Astrocyte of the cerebellum (primary cell): ENCODE data around the gene AGPS.
"Not testable (repeated sequence)": the region's sequence is repeated elsewhere in the genome, so short reads cannot be mapped to it uniquely, and the experiment has no call there.

Source experiments
- DNase-seq: peaks from one replicate; pipeline ENCODE4 v3.0.0-alpha.2; 2011; ENCODE audit warnings: low read depth
- H3K4me3 ChIP-seq: 2 replicates; pipeline ENCODE4 v1.5.1; 2011; ENCODE audit warnings: mild to moderate bottlenecking, low read depth, low read length, moderate library complexity
- in situ Hi-C: cut with HindIII; loops from 2 replicates; pipeline ENCODE4 v1.10.0; 2017; ENCODE audit warnings: low sequenced_read_pairs
- TF ChIP-seq, protein P1 (sequence below): IDR thresholded peaks from 2 replicates; pipeline ENCODE4 v1.5.1; 2012; ENCODE audit warnings: low read length, low read depth, moderate library complexity, mild to moderate bottlenecking; ENCODE audit errors: missing control alignments

Gene AGPS

GRCh38 chr2:177549171-177549570 is 156.6 kb downstream of the AGPS start:
- in situ Hi-C loops, result no loop called here
- TF ChIP-seq, protein P1, sequence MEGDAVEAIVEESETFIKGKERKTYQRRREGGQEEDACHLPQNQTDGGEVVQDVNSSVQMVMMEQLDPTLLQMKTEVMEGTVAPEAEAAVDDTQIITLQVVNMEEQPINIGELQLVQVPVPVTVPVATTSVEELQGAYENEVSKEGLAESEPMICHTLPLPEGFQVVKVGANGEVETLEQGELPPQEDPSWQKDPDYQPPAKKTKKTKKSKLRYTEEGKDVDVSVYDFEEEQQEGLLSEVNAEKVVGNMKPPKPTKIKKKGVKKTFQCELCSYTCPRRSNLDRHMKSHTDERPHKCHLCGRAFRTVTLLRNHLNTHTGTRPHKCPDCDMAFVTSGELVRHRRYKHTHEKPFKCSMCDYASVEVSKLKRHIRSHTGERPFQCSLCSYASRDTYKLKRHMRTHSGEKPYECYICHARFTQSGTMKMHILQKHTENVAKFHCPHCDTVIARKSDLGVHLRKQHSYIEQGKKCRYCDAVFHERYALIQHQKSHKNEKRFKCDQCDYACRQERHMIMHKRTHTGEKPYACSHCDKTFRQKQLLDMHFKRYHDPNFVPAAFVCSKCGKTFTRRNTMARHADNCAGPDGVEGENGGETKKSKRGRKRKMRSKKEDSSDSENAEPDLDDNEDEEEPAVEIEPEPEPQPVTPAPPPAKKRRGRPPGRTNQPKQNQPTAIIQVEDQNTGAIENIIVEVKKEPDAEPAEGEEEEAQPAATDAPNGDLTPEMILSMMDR, result no peak
- H3K4me3 ChIP-seq, result no peak overlapping the region
- no peak for DNase-seq

DNA sequence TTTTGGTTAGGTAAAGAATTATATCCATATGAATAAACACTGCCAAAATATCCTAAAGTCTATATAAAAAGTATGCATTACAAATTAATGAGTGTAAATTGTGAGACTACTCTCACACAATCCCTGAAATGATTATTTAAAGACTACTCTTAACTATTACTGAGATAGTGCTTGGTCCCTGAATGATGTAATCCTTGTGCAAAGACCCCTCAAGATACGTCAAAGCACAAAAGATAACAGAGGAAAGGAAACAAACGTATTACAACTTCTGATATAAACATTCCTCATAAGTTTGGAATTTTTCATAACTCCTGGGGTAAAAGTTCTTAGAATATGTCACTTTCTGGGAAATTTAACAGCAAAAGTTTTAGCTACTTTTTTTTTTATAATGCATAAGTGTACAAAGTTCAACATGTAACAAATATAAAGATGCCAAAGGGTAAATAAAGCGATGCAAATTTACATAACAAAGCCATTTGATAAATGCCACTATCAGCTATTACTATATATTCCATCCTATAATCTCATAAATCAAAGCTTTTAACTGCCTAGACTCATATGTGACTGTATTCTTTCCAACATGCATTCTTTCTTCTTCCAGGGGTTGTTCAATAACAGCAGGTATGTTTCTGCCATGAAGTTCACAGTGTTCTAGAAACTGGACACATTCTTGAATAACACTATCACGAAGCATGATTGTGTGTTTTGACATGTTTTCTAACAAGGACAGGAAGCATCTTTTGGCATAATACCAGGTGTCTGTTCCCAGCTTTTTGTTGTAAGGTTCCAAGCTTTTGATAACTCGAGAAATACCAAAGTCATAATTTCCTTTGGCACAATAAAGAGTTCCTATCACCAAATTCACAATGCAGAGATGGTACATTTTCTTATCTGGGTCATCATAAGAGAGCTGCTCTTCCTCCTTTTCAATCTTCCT is 158.0 kb downstream of the AGPS start:
- no peak overlapping the region for H3K4me3 ChIP-seq
- TF ChIP-seq, protein P1, result no peak
- no peak for DNase-seq
- in situ Hi-C loops, result no loop called here

DNA sequence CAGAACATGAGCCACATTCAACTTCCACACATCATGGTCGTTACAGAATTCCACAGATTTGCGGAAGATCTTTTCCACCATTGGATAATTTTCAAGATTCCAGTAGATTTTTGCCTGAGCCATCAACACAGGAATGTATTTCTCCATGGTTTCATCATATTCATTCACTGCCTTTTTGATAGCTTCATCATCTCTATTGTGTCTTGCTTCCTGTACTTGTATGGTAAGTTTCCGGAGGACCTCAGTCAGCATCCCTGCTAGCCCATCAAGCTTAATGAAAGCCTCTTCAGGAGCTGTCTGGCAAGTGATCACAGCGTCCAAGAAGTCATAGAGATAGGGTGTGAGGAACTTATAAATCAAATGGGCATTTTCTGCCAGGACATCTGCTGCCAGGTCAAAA is 158.8 kb downstream of the AGPS start:
- DNase-seq, in situ Hi-C loops, H3K4me3 ChIP-seq: not testable (repeated sequence)

DNA sequence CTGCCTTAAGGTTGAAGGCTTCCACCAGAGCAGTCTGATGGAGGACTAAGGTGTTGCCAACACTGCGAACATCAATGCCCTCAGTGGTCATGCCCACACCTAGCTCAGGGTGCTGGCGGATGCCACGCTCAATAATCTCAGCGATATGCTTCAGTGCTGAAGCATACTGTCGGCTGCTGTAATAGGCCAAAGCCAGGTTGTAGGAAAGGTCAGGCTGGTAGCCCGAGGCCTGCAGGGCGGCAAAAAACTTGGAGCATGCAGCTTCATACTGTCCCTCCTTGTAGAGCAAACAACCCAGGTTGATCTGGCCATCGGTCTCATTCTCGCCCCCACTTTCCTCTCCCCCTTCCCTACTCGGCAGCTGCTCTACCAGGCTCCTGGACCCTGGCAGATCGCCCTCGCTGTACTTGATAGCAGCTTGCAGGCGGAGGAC is 159.4 kb downstream of the AGPS start:
- H3K4me3 ChIP-seq, result peak overlapping the region; percentile 80
- no peak for DNase-seq

DNA sequence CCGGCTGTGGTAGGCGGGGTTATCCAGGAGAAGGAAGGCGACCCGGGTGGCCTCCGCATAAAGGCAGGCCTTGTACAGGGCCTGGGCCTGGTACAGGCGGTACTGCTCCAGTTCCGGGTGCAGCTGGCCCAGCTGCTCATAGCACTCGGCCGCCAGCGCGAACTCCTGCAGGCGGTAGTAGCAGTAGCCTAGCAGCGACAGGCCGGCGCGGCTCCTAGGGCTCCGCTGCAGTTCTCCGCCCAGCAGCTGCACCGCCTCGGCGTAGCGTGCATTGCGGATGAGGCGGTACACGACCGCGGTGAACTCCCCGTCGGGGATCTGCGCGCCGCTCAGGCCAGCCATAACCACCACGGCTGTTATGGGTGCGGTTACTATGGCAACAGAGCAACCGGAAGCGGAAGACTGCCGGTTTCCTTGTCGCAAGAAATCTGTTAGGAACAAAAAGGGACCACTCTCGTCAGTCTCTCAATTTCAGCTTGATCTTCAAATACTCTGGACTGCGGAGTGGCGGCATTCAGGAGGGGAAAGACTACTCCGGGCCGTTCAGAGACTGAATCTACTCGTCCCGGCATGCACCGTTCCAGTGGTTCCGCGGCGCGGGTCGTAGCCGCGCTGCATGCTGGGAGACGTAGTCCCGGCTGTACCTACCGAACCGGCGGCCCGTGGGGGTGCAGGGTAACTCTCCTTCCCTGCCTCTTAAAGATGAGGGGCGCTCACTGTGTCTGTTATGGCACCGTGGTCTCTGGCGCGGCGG is 160.0 kb downstream of the AGPS start:
- in situ Hi-C loops, result no loop called here
- TF ChIP-seq, protein P1, result no peak
- DNase-seq, result peak; percentile 73
- H3K4me3 ChIP-seq, result peak overlapping the region; percentile 80

More for the DNA sequence above, 159.4 kb downstream of the AGPS start:
- in situ Hi-C loops, result no loop called here
- TF ChIP-seq, protein P1, result no peak

- in situ Hi-C loops, result no loop called here
- DNase-seq, result no peak
- TF ChIP-seq, protein P1, result no peak
- H3K4me3 ChIP-seq, result peak overlapping the region; percentile 80
Observed at GRCh38 chr2:177553176-177553884, 160.8 kb downstream of the AGPS start.
